Ascending aorta (tissue), 2 donors: ENCODE measurements around the gene SAFB2. TPM values are rescaled to one million over a fixed set of nuclear protein-coding genes. Genes with fewer than 3 reads are reported as not detected.
A peak's percentile ranks its signal among the peaks of the same experiment; 100 is the strongest.

Experiments
- DNase-seq, 2 donors: peaks; one replicate each; pipeline ENCODE4 v3.0.0-alpha.2; 2019; ENCODE audit warnings: low spot score in 2 of 2
- H3K27ac ChIP-seq, 2 donors: fragments of 200-600 bp; sonication (generic); one replicate each; pipeline ENCODE4 v1.5.1; 2016 to 2017; ENCODE audit warnings: mild to moderate bottlenecking in 1 of 2
- H3K27me3 ChIP-seq: fragments of 200-600 bp; sonication (generic); one replicate; pipeline ENCODE4 v1.5.1; 2017
- H3K36me3 ChIP-seq, 2 donors: fragments of 200-600 bp; sonication (generic); one replicate each; pipeline ENCODE4 v1.5.1; 2016
- H3K4me1 ChIP-seq, 2 donors: fragments of 200-600 bp; sonication (generic); one replicate each; pipeline ENCODE4 v1.5.1; 2016 to 2017; ENCODE audit warnings: mild to moderate bottlenecking in 1 of 2
- H3K4me3 ChIP-seq, 2 donors: fragments of 200-600 bp; sonication (generic); one replicate each; pipeline ENCODE4 v1.5.1; 2016 to 2017; ENCODE audit warnings: mild to moderate bottlenecking in 1 of 2
- H3K9me3 ChIP-seq, 2 donors: fragments of 200-600 bp; sonication (generic); one replicate each; pipeline ENCODE4 v1.5.1; 2016
- intact Hi-C: fragments of 100-400 bp; cut with DNase I; formaldehyde crosslinking; loops from one replicate; pipeline ENCODE4 v1.15.1; 2023
- total RNA-seq: library from RNA; depleted of rRNA; stranded (reverse); fragments of >200 nt; gene quantifications from one replicate; pipeline ENCODE4 v1.1.0, GENCODE V29; 2016
- TF ChIP-seq, protein P1 (sequence below), 3 experiments: fragments of 200-600 bp in 2 of 3; fragments of 450-650 bp in 1 of 3; sonication (generic) in 2 of 3; IDR thresholded peaks; one replicate each; pipeline ENCODE4 v1.5.1; 2016 to 2019; ENCODE audit warnings: antibody characterized with exemption in 3 of 3, mild to moderate bottlenecking in 1 of 3, moderate library complexity in 1 of 3

Gene SAFB2
- total RNA-seq, 1 donor from 2014 or later: 10.7 TPM

- Histone ChIP-seq H3K27me3 (no peaks in the 10 kb centered on the region), H3K27ac (no peak overlapping the region), H3K4me1 (peaks cover 0 to 31% of the 10 kb centered on the region in 2 donors), H3K36me3 (peaks cover 8 to 14% of the 10 kb centered on the region in 2 donors), H3K9me3 (no peaks in the 10 kb centered on the region), H3K4me3 (no peak overlapping the region)
- TF ChIP-seq, protein P1, sequence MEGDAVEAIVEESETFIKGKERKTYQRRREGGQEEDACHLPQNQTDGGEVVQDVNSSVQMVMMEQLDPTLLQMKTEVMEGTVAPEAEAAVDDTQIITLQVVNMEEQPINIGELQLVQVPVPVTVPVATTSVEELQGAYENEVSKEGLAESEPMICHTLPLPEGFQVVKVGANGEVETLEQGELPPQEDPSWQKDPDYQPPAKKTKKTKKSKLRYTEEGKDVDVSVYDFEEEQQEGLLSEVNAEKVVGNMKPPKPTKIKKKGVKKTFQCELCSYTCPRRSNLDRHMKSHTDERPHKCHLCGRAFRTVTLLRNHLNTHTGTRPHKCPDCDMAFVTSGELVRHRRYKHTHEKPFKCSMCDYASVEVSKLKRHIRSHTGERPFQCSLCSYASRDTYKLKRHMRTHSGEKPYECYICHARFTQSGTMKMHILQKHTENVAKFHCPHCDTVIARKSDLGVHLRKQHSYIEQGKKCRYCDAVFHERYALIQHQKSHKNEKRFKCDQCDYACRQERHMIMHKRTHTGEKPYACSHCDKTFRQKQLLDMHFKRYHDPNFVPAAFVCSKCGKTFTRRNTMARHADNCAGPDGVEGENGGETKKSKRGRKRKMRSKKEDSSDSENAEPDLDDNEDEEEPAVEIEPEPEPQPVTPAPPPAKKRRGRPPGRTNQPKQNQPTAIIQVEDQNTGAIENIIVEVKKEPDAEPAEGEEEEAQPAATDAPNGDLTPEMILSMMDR (IDR thresholded peaks at IDR 0.05): no peak
- peak in 1 of 2 donors; percentile 47 for DNase-seq
- intact Hi-C loops: no loop called here
Observed at GRCh38 chr19:5632657-5633056, 10.1 kb upstream of the SAFB2 start.

GRCh38 chr19:5632241-5632612 is 9.7 kb upstream of the SAFB2 start:
- Histone ChIP-seq H3K36me3 (peaks cover 10 to 18% of the 10 kb centered on the region in 2 donors), H3K4me1 (peaks cover 0 to 35% of the 10 kb centered on the region in 2 donors), H3K27me3 (no peaks in the 10 kb centered on the region), H3K27ac (no peak overlapping the region), H3K4me3 (no peak overlapping the region), H3K9me3 (no peaks in the 10 kb centered on the region)
- intact Hi-C loops: no loop called here
- DNase-seq: peak in 1 of 2 donors; percentile 40
- TF ChIP-seq, protein P1 (IDR thresholded peaks at IDR 0.05): no peak

DNA sequence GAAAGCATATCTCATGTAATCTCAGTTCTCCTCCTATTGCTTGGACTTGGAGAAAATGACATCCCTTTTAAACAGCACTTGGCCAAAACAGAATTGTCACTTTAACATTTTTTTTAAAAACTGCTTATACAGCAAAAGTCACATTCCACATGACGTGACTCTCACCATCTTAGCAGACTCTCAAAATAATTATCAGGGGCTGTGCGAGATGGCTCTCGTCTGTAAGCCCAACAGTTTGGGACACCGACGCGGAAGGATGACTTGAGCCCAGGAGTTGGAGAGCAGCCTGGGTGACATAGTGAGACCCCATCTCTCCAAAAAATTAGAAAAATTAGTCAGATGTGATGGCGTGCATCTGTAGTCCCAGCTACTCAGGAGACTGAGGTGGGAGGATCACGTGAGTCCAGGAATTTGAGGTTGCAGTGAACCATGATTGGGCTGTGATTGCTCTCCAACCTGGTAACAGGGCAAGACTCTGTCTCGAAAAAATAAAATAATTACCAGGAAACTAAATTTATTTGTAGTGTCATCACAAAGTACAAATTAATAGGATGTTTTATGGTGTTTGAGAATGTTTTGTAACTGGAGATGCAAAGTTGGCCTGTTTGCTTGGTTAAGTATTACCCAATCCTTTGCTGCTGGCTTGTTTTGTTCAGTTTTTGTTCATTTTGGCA is 9.1 kb upstream of the SAFB2 start:
- Histone ChIP-seq H3K4me1 (peaks cover 0 to 35% of the 10 kb centered on the region in 2 donors), H3K27ac (no peak overlapping the region), H3K9me3 (no peaks in the 10 kb centered on the region), H3K36me3 (peaks cover 16 to 23% of the 10 kb centered on the region in 2 donors), H3K27me3 (no peaks in the 10 kb centered on the region), H3K4me3 (no peak overlapping the region)
- DNase-seq: no peak
- TF ChIP-seq, protein P1 (IDR thresholded peaks at IDR 0.05): no peak
- intact Hi-C loops: no loop called here

DNA sequence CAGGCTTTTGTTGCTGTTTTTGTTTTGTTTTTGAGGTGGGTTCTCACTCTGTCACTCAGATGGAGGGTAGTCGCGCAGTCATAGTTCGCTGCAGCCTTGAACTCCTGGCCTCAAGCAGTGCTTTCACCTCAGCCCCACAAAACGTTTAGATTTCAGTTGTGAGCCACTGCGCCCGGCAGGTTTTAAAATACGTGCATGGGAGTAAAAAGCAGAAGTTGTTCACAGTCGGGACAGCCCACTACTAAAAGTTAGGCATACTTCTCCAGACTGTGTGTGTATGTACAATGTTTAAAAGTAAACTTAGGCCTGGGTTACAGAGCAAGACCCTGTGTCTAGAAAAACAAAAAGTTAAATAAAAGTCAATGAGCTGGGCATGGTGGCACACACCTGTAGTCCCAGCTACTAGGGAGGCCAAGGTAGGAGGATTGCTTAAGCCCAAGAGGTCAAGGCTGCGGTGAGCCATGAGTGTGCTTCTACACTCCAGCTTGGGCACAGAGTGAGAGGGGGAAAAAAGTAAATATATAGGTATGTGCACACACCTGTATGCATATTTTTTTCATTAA is 6.4 kb upstream of the SAFB2 start:
- no peaks in the 10 kb centered on the region for H3K9me3 ChIP-seq
- H3K27ac ChIP-seq: peak overlapping the region in 1 of 2 donors; percentile 40
- H3K27me3 ChIP-seq: no peaks in the 10 kb centered on the region
- H3K36me3 ChIP-seq: peaks cover 17 to 36% of the 10 kb centered on the region in 2 donors
- intact Hi-C loops: loop anchor here (10.0 kb wide), 1 partner anchor 1106 kb away; the partner anchor contains the start of genes GPR108 and TRIP10
- peaks cover 3 to 56% of the 10 kb centered on the region in 2 donors for H3K4me1 ChIP-seq
- TF ChIP-seq, protein P1 (IDR thresholded peaks at IDR 0.05): no peak
- no peak for DNase-seq
- no peak overlapping the region for H3K4me3 ChIP-seq

GRCh38 chr19:5628461-5628860 is 5.9 kb upstream of the SAFB2 start:
- Histone ChIP-seq H3K27ac (peak overlapping the region; percentile 11 to 40), H3K27me3 (no peaks in the 10 kb centered on the region), H3K9me3 (no peaks in the 10 kb centered on the region), H3K36me3 (peaks cover 17 to 36% of the 10 kb centered on the region in 2 donors), H3K4me1 (peaks cover 3 to 56% of the 10 kb centered on the region in 2 donors), H3K4me3 (no peak overlapping the region)
- TF ChIP-seq, protein P1 (IDR thresholded peaks at IDR 0.05): no peak
- no peak for DNase-seq
- intact Hi-C loops: loop anchor here (10.0 kb wide), 1 partner anchor 1106 kb away; the partner anchor contains the start of genes GPR108 and TRIP10
